Measurements from ENCODE around the gene VMAC.

- TF ChIP-seq ERF (CRISPR knock-in tag; IDR thresholded peaks at IDR 0.05) (no peak), SMAD3 (CRISPR knock-in tag; IDR thresholded peaks at IDR 0.05) (no peak), RFX1 (IDR thresholded peaks at IDR 0.05) (no peak), SALL2 (CRISPR knock-in tag; IDR thresholded peaks at IDR 0.05) (no peak), IRF1 (CRISPR knock-in tag; IDR thresholded peaks at IDR 0.05; ENCODE audit: low read depth) (no peak), GFI1 (CRISPR knock-in tag; IDR thresholded peaks at IDR 0.05; ENCODE audit: borderline replicate concordance) (no peak), CTCF (CRISPR knock-in tag; IDR thresholded peaks at IDR 0.05) (no peak), ZNF883 (CRISPR knock-in tag; IDR thresholded peaks at IDR 0.05; ENCODE audit: not compliant biosample characterization) (peak; percentile 17), ZNF367 (CRISPR knock-in tag; IDR thresholded peaks at IDR 0.05; ENCODE audit: borderline replicate concordance) (no peak), POLR2AphosphoS2 (IDR thresholded peaks at IDR 0.05; ENCODE audit: low read depth, low read length) (no peak), ZBTB10 (CRISPR knock-in tag; IDR thresholded peaks at IDR 0.05; ENCODE audit: borderline replicate concordance) (no peak)
Measured at GRCh38 chr19:5935473-5936291, 31.0 kb downstream of the VMAC start.
